Measurements from ENCODE around the gene WDFY4.

The WDFY4 gene

GRCh38 chr10:48722153-48723145 lies 37.8 kb downstream of the WDFY4 start:
- no peak overlapping the region for H3K4me3 ChIP-seq (ENCODE audit: low read depth, low read length)
- no peak for TF ChIP-seq CTCF (IDR thresholded peaks at IDR 0.05; ENCODE audit: borderline replicate concordance, insufficient read depth, low read depth, low read length)

DNA sequence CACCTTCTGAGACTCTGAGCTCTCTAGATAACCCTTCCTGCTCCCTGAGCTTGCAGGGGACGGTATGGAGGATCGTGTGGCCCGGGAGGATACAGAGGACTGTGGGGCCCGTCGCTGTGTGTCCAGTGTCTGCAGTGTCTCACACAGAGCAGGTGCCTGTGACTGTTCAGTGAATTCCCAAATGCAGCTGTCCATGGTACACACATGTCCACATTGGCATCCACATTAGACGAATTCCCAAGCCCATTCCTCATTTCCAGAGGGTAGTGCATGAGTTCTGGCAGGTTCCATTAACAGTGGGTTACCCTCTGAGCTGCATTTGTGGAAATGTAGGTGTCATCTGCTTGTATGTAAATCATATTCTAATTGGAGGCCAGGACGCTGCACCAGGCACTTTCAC lies 39.5 kb downstream of the WDFY4 start:
- H3K4me3 ChIP-seq (ENCODE audit: low read depth, low read length) = no peak overlapping the region
- no peak for TF ChIP-seq CTCF (IDR thresholded peaks at IDR 0.05; ENCODE audit: borderline replicate concordance, insufficient read depth, low read depth, low read length)

GRCh38 chr10:48725708-48726107 lies 41.0 kb downstream of the WDFY4 start:
- no peak overlapping the region for H3K4me3 ChIP-seq (ENCODE audit: low read depth, low read length)
- no peak for TF ChIP-seq CTCF (IDR thresholded peaks at IDR 0.05; ENCODE audit: borderline replicate concordance, insufficient read depth, low read depth, low read length)

DNA sequence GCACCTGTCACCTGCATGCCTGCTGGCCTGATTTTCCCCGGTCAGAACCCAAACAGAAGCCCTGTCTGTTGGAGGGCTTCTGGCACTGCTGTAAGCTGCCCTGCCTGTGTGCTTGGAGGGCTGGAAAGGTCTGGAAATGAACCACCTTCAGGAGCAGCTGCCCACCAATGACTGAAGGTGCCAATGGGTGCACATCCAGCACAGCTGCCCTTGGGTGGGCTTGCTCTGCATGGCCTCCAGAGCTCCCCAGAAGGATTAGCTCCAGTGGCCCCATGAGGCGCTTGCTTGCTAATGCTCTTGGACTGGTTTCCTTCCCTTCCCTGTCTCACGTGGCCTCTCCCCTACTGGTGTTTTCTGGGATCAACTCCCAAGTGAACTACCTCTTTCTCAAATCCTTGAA lies 43.2 kb downstream of the WDFY4 start:
- no peak for TF ChIP-seq CTCF (IDR thresholded peaks at IDR 0.05; ENCODE audit: borderline replicate concordance, insufficient read depth, low read depth, low read length)
- no peak overlapping the region for H3K4me3 ChIP-seq (ENCODE audit: low read depth, low read length)

DNA sequence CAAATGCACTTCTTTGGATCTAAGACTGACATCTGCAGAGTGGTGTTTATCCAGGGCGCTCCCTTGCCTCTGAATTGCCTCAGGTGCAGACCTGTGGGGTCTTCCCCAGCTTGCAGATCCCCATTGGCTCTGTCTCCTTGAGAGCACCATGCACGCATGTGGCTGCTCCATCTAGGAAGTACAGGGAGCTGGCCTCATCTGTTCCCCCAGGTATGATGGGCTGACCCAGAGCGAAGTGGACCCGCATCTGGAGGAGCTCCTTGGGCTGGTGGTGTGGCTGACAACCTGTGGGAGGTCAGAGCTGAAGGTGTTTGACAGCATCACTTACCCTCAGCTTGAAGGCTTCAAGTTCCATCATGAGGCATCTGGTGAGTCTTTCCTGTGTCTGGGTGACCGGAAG lies 44.5 kb downstream of the WDFY4 start:
- no peak overlapping the region for H3K4me3 ChIP-seq (ENCODE audit: low read depth, low read length)
- no peak for TF ChIP-seq CTCF (IDR thresholded peaks at IDR 0.05; ENCODE audit: borderline replicate concordance, insufficient read depth, low read depth, low read length)

GRCh38 chr10:48729941-48730457 lies 45.3 kb downstream of the WDFY4 start:
- TF ChIP-seq CTCF (IDR thresholded peaks at IDR 0.05; ENCODE audit: borderline replicate concordance, insufficient read depth, low read depth, low read length) = no peak
- no peak overlapping the region for H3K4me3 ChIP-seq (ENCODE audit: low read depth, low read length)

GRCh38 chr10:48731141-48731540 lies 46.5 kb downstream of the WDFY4 start:
- H3K4me3 ChIP-seq (ENCODE audit: low read depth, low read length) = no peak overlapping the region
- no peak for TF ChIP-seq CTCF (IDR thresholded peaks at IDR 0.05; ENCODE audit: borderline replicate concordance, insufficient read depth, low read depth, low read length)

Measured in GM12875 (cell line).